Anterior cingulate cortex (tissue), 58 donors: ENCODE measurements around the gene PIK3R3.
"Not testable (repeated sequence)": the region's sequence is repeated elsewhere in the genome, so short reads cannot be mapped to it uniquely, and the experiment has no call there.

Experiments
- DNase-seq, 58 donors: peaks; one replicate each; lab custom pipeline; 2025; lab: John Stamatoyannopoulos, UW

The PIK3R3 gene

GRCh38 chr1:46076343-46076742, 56.1 kb downstream of the PIK3R3 start:
- DNase-seq, result no peak

- no peak for DNase-seq
Measured at GRCh38 chr1:46072975-46073374, 59.5 kb downstream of the PIK3R3 start.

GRCh38 chr1:46070164-46070814, 62.1 kb downstream of the PIK3R3 start:
- no peak for DNase-seq

- DNase-seq, result no peak
Measured at GRCh38 chr1:46068525-46068924, 63.9 kb downstream of the PIK3R3 start.

- no peak for DNase-seq
Measured at GRCh38 chr1:46067652-46068051, 64.8 kb downstream of the PIK3R3 start.

- no peak for DNase-seq
Measured at GRCh38 chr1:46065405-46065804, 67.0 kb downstream of the PIK3R3 start.

- no peak for DNase-seq
Measured at GRCh38 chr1:46064708-46065107, 67.7 kb downstream of the PIK3R3 start.

- DNase-seq, result no peak
Measured at GRCh38 chr1:46062651-46063319, 69.6 kb downstream of the PIK3R3 start.

GRCh38 chr1:46061146-46061545, 71.3 kb downstream of the PIK3R3 start:
- no peak for DNase-seq

GRCh38 chr1:46058936-46059335, 73.5 kb downstream of the PIK3R3 start:
- no peak for DNase-seq

- no peak for DNase-seq
Measured at GRCh38 chr1:46057781-46058180, 74.6 kb downstream of the PIK3R3 start.

- DNase-seq, result not testable (repeated sequence)
Measured at GRCh38 chr1:46057215-46057614, 75.2 kb downstream of the PIK3R3 start.

GRCh38 chr1:46056325-46056724, 76.1 kb downstream of the PIK3R3 start:
- no peak for DNase-seq

- DNase-seq, result no peak
Measured at GRCh38 chr1:46053734-46054133, 78.7 kb downstream of the PIK3R3 start.

- no peak for DNase-seq
Measured at GRCh38 chr1:46044116-46044515, 88.3 kb downstream of the PIK3R3 start.

- DNase-seq, result peak in 1 of 58 donors; percentile 18
Measured at GRCh38 chr1:46043458-46044017, 88.9 kb downstream of the PIK3R3 start.

GRCh38 chr1:46041974-46042373, 90.5 kb downstream of the PIK3R3 start:
- DNase-seq, result peak in 8 of 58 donors; percentile 13 to 37 (median 22)

- DNase-seq, result no peak
Measured at GRCh38 chr1:46041551-46041950, 90.9 kb downstream of the PIK3R3 start.

- no peak for DNase-seq
Measured at GRCh38 chr1:46039571-46040052, 92.8 kb downstream of the PIK3R3 start.

GRCh38 chr1:46036894-46037839, 95.3 kb downstream of the PIK3R3 start:
- peak in 57 of 58 donors; percentile 17 to 92 (median 69) for DNase-seq
